Mammary epithelial cell (primary cell): ENCODE measurements around the gene ZNF473.

ENCODE experiments used
- CTCF ChIP-seq, 2 donors: IDR thresholded peaks in 1 of 2; conservative IDR thresholded peaks in 1 of 2; 2 replicates each; pipeline ENCODE4 v1.5.1; 2011 to 2012; ENCODE audit warnings: inconsistent platforms in 2 of 2, low read length in 2 of 2, mild to moderate bottlenecking in 2 of 2, control low read depth in 1 of 2, low read depth in 1 of 2; ENCODE audit not compliant: insufficient read depth in 1 of 2; ENCODE audit errors: extremely low read depth in 1 of 2
- EZH2 ChIP-seq: IDR thresholded peaks from 2 replicates; pipeline ENCODE4 v1.6.1; 2012; ENCODE audit warnings: low read length, inconsistent platforms, borderline replicate concordance

DNA sequence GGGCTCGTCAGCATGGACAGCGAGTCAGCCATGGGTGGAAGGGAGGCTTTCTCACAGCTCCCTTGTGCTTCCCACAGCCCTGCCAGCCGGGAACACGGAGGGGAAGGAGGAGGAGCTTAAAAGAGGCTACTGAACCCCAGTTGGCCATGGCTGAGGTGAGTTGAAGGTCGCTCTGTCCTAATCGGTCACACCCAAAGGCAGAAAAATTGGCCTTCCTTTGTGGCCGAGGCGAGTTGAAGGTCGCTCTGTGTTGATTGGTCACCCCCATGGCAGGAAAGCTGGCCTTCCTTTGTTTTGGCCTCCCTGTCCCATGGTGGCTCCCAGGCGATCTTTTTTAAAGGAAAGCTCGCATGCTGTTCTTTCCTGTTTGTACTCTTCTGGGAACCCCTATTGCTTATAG, 5.1 kb downstream of the ZNF473 start:
- no peak for TF ChIP-seq CTCF (conservative IDR thresholded peaks at IDR 0.05 in 1 of 2, IDR thresholded peaks at IDR 0.05 in 1 of 2; ENCODE audit: extremely low read depth in 1 of 2, insufficient read depth in 1 of 2, low read depth in 1 of 2, low read length in 2 of 2)
- no peak for TF ChIP-seq EZH2
